Common myeloid progenitor, CD34-positive (primary cell): Measurements from ENCODE around the gene SYNE4.
"Not testable (repeated sequence)": the region's sequence is repeated elsewhere in the genome, so short reads cannot be mapped to it uniquely, and the experiment has no call there.

ENCODE experiments used
- CTCF ChIA-PET: fragments of 350-600 bp; sonication (Branson Sonifier 250); formaldehyde crosslinking; loops from one replicate; lab custom pipeline; 2021; ENCODE audit warnings: antibody characterized with exemption; lab: Charles Lee
- POLR2A ChIA-PET: fragments of 350-600 bp; sonication (Branson Sonifier 250); formaldehyde crosslinking; loops from one replicate; lab custom pipeline; 2021; ENCODE audit warnings: antibody characterized with exemption; lab: Charles Lee
- DNase-seq, 3 donors: peaks; one replicate each; pipeline versions ENCODE4 v3.0.0 to v3.0.0-alpha.2; 2013
- H3K27ac ChIP-seq, 2 experiments: 1 replicate in 1 of 2; 2 replicates in 1 of 2; pipeline ENCODE4 v1.7.0; 2013; ENCODE audit warnings: inconsistent platforms in 2 of 2, low read length in 2 of 2, mild to moderate bottlenecking in 2 of 2, low read depth in 1 of 2, moderate library complexity in 1 of 2; ENCODE audit not compliant: severe bottlenecking in 2 of 2, insufficient read depth in 1 of 2, poor library complexity in 1 of 2
- H3K27me3 ChIP-seq, 5 experiments: replicated peaks in 2 of 5; 1 replicate in 3 of 5; 2 replicates in 2 of 5; pipeline versions ENCODE4 v1.6.1 to v1.7.0; 2013; ENCODE audit warnings: low read length in 4 of 5, mild to moderate bottlenecking in 2 of 5, moderate library complexity in 2 of 5, inconsistent platforms in 1 of 5; ENCODE audit not compliant: insufficient read depth in 5 of 5, control insufficient read depth in 4 of 5
- H3K36me3 ChIP-seq, 4 experiments: 1 replicate in 2 of 4; 2 replicates in 2 of 4; pipeline versions ENCODE4 v1.6.1 to v1.7.0; 2013; ENCODE audit warnings: low read length in 3 of 4, control low read depth in 1 of 4, mild to moderate bottlenecking in 1 of 4; ENCODE audit not compliant: control insufficient read depth in 4 of 4, insufficient read depth in 4 of 4
- H3K4me1 ChIP-seq, 4 experiments: 1 replicate in 3 of 4; 2 replicates in 1 of 4; pipeline versions ENCODE4 v1.6.1 to v1.7.1; 2013; ENCODE audit warnings: low read length in 3 of 4, mild to moderate bottlenecking in 3 of 4, control low read depth in 1 of 4, inconsistent platforms in 1 of 4, moderate library complexity in 1 of 4; ENCODE audit not compliant: control insufficient read depth in 4 of 4, insufficient read depth in 4 of 4; ENCODE audit errors: control extremely low read depth in 1 of 4
- H3K4me3 ChIP-seq, 7 experiments: 1 replicate in 4 of 7; 2 replicates in 3 of 7; pipeline versions ENCODE4 v1.5.1 to v1.7.0; 2013; ENCODE audit warnings: mild to moderate bottlenecking in 7 of 7, low read length in 6 of 7, moderate library complexity in 6 of 7, inconsistent platforms in 2 of 7, low read depth in 2 of 7, control low read depth in 1 of 7; ENCODE audit not compliant: insufficient read depth in 4 of 7, control insufficient read depth in 1 of 7; ENCODE audit errors: extremely low read depth in 1 of 7
- H3K9me3 ChIP-seq, 5 experiments: 1 replicate in 4 of 5; 2 replicates in 1 of 5; pipeline versions ENCODE4 v1.6.1 to v1.7.1; 2013; ENCODE audit warnings: low read length in 4 of 5, mild to moderate bottlenecking in 2 of 5, inconsistent platforms in 1 of 5, low read depth in 1 of 5, moderate library complexity in 1 of 5; ENCODE audit not compliant: control insufficient read depth in 4 of 5, insufficient read depth in 2 of 5; ENCODE audit errors: control extremely low read depth in 1 of 5
- WGBS: methylation state at CpG from one replicate; pipeline ENCODE4 v1.1.5; 2013; ENCODE audit not compliant: insufficient coverage; 5-methylcytosine and 5-hydroxymethylcytosine counted together

Gene SYNE4

DNA sequence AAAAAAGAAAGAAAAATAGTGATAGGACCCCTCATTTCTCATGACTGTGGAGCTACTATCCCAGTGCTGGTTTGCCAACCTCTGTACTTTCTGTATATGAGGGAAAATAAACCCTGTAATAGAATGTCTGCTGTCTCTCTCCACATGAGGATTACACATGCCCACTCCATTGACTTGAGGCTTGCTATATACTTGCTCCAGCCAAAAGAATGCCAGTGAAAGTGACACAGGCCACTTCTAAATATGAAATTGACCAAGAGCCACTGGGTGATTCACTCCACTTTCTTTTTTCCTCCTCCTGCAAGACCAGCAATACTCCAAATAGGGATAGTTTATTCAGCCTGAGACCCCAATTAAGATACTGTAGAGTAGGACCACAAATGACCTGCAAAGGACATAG, 39.2 kb upstream of the SYNE4 start:
- H3K27ac ChIP-seq, result no peak overlapping the region
- H3K36me3 ChIP-seq, result peaks cover 0 to 12% (median 5%) of the 10 kb centered on the region in 4 experiments
- peaks cover 0 to 3% (median under 1%) of the 10 kb centered on the region in 4 experiments for H3K4me1 ChIP-seq
- no peak overlapping the region for H3K4me3 ChIP-seq
- POLR2A ChIA-PET, result no interaction called here
- H3K9me3 ChIP-seq, result no peaks in the 10 kb centered on the region
- CTCF ChIA-PET, result interaction anchor here (1.1 kb wide), 1 partner anchor 79 kb away, joined by 3 read pairs; no protein-coding TSS in a partner anchor
- DNase-seq, result no peak
- no peaks in the 10 kb centered on the region for H3K27me3 ChIP-seq

DNA sequence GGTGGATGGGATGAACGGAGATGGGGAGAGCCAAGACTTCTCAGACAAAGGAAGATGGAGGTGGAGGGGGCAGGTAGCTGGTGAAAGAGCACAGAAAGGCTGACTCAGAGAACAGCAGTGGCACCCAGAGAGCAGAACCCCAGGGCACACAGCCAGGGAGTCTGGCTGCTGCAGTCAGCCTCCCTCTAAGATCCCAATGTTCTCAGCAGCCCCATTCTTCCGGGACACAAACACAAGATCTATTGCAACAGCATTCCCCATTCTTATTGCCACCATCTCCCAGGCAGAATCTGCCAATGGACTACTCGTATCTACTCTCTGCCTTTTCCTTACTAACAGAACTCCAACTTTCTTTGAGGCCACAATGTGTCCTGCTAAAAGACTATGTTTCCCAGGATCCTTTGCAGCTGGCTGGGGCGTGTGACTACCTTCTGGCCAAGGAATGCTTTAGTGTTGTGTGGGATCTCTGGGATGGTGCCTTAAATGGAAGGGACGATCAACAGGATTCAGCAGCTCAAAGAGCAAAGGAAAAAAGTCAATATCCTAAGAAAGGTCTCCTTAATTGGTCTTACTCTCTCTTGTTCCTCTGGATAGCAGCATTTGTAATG, 37.9 kb upstream of the SYNE4 start:
- Histone ChIP-seq H3K9me3 (no peaks in the 10 kb centered on the region), H3K4me1 (no peaks in the 10 kb centered on the region), H3K36me3 (peaks cover 0 to 12% (median 4%) of the 10 kb centered on the region in 4 experiments), H3K27ac (no peak overlapping the region), H3K27me3 (no peaks in the 10 kb centered on the region), H3K4me3 (no peak overlapping the region)
- ChIA-PET POLR2A (no interaction called here), CTCF (interaction anchor here (1.1 kb wide), 1 partner anchor 80 kb away, joined by 3 read pairs; no protein-coding TSS in a partner anchor)
- no peak for DNase-seq
- 97% methylated on average over 5 of the region's 5 CpGs for WGBS

DNA sequence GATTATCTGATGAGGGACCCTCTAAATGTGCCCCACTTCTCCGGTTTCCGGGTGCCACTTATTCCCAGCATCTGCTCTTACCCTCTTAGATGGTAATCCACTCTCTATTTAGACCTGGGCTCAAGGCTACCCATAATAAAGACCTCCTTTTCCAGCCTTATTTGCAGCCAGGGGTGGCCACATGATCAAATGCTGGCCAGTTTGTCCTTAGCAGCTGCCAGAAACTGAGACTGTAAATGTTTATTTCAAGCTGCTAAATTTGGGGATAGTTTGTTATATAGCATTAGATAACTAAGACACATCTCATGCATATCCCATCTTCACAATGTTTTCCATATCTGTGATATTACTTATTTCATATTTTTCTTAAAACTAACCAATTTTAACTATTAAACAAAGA, 35.3 kb upstream of the SYNE4 start:
- POLR2A ChIA-PET, result no interaction called here

GRCh38 chr19:36041831-36042230, 33.2 kb upstream of the SYNE4 start:
- POLR2A ChIA-PET, result interaction anchor here (0.5 kb wide), 1 partner anchor 8 kb away, joined by 6 read pairs; no protein-coding TSS in a partner anchor
- Histone ChIP-seq H3K27ac (no peak overlapping the region), H3K4me3 (no peak overlapping the region), H3K27me3 (no peaks in the 10 kb centered on the region), H3K36me3 (peaks cover 0 to 16% (median 7%) of the 10 kb centered on the region in 4 experiments), H3K4me1 (peaks cover 0 to 8% (median 8%) of the 10 kb centered on the region in 4 experiments), H3K9me3 (no peaks in the 10 kb centered on the region)
- CTCF ChIA-PET, result interaction anchor here (2.4 kb wide), 1 partner anchor 11 kb away, joined by 9 read pairs; the partner anchor contains the start of gene THAP8
- no CpG with 5 or more reads among the region's 3 CpGs for WGBS
- DNase-seq, result no peak

More for the DNA sequence above, 35.3 kb upstream of the SYNE4 start:
- Histone ChIP-seq H3K36me3 (peaks cover 0 to 19% (median 7%) of the 10 kb centered on the region in 4 experiments), H3K27me3 (no peaks in the 10 kb centered on the region), H3K4me1 (no peaks in the 10 kb centered on the region), H3K27ac (no peak overlapping the region), H3K4me3 (no peak overlapping the region), H3K9me3 (no peaks in the 10 kb centered on the region)
- DNase-seq, result no peak
- CTCF ChIA-PET, result interaction anchor here (2.4 kb wide), 1 partner anchor 9 kb away, joined by 9 read pairs; the partner anchor contains the start of gene THAP8
- WGBS, result no CpG with 5 or more reads among the region's 2 CpGs

DNA sequence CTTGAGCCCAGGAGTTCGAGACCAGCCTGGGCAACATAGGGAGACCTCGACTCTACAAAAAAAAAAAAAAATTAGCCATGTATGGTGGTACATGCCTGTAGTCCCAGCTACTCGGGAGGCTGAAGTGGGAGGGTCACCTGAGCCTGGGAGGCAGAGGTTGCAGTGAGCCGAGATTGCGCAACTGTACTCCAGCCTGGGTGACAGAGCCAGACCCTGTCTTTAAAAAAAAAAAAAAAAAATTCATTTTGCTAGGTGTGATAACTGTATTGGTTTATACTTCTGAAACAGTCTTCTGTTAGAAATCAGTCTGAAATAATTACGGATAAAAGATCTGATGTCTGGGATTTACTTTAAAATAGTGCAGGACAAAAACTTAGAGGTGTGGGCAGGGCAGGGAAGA, 32.5 kb upstream of the SYNE4 start:
- H3K9me3 ChIP-seq, H3K27me3 ChIP-seq, CTCF ChIA-PET, H3K27ac ChIP-seq, DNase-seq, H3K4me3 ChIP-seq, H3K36me3 ChIP-seq, POLR2A ChIA-PET: not testable (repeated sequence)
- H3K4me1 ChIP-seq, result peaks cover 0 to 15% (median 14%) of the 10 kb centered on the region in 4 experiments
- 100% methylated on average over 3 of the region's 6 CpGs for WGBS

- no peak overlapping the region for H3K4me3 ChIP-seq
- 100% methylated on average over 1 of the region's 6 CpGs for WGBS
- H3K36me3 ChIP-seq, result peaks cover 0 to 10% (median 3%) of the 10 kb centered on the region in 4 experiments
- no peaks in the 10 kb centered on the region for H3K9me3 ChIP-seq
- DNase-seq, result no peak
- peaks cover 0 to 21% (median 20%) of the 10 kb centered on the region in 4 experiments for H3K4me1 ChIP-seq
- ChIA-PET CTCF (no interaction called here), POLR2A (no interaction called here)
- no peaks in the 10 kb centered on the region for H3K27me3 ChIP-seq
- no peak overlapping the region for H3K27ac ChIP-seq
These were observed 31.9 kb upstream of the SYNE4 start for GRCh38 chr19:36040495-36040894.
